ENCODE results near the gene KCNJ13. TPM values are rescaled to one million over a fixed set of nuclear protein-coding genes. Genes with fewer than 3 reads are reported as not detected.
A peak's percentile ranks its signal among the peaks of the same experiment; 100 is the strongest.

The KCNJ13 gene
- not detected in 2 replicates for total RNA-seq (2014; rRNA removed)
- 0.11 TPM for polyA plus RNA-seq (2012)

DNA sequence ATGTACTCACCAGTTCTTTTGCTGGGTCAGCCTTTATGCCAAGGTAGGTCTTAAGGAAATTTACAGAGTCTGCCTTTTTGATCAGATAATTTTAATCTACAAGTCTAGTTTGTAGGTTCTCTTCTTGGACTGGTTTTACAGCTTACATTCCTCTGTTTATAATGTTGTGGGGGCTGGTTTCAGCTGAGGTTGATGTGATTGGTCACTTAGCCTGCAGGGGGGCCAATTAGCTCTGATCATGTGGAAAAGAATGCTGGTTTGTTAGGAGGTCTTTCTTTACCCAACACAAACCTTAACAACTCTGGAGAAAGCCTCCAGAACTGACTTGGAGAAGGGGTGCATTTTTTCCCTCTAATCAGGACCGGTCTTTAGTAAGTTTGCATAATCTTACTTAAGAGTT lies at the start of gene KCNJ13:
Gene KCNJ13, minus strand, starts transcription at position 131 of the 400 bp plus-strand sequence. CDS start 5,203 bp downstream, outside the sequence.
- no peak for DNase-seq (ENCODE audit: low read depth)

DNA sequence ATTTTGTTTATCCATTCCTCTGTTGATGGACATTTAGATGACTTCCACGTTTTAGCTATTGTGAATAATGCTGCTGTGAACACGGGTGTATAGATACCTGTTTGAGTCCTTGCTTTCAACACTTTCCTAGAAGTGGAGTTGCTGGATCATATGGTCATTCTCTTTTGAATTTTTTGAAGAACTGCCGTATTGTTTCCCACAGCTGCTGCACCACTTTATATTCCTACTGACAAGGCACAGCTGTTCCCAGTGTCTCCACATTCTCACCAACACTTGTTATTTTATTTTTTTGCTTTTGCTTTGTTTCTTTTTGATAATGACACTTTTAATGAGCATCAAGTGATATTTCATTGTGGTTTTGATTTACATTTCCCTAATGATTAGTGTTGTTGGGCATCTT lies 41.4 kb upstream of the KCNJ13 start:
- peak; percentile 43 for DNase-seq (ENCODE audit: low read depth)

DNA sequence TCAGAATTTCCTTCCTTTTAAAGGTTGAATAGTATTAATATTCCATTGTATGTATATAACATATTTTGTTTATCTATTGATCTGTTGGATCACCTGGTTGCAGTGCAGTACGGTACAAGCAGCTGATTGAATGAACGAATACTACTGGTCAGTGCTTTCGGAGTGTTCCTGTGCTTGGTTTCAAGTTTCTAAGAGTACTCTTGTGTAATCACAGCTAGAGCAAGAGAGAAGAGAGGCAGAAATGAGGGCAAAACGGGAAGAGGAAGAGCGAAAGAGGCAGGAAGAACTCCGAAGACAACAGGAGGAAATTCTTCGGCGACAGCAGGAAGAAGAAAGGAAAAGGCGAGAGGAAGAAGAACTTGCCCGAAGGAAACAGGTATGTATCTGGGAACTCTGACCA lies 40.3 kb upstream of the KCNJ13 start:
- DNase-seq (ENCODE audit: low read depth) = no peak

DNA sequence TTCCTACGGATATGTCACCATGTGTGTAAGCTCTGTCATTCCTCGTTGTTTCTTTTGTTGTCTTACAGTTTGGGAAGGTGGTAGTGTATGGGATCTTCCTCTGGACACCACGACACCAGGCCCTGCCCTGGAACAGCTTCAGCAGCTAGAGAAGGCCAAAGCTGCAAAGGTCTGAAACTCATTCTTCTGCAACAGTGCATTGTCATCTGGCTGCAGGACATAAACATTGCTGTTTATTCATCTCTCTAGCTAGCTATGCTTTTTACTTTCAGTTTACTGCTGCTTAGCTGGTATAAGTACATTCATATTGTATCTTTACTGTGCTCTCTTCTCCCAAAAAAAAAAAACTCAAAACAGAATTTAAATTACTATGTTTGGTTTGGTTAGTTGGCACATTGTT lies 39.2 kb upstream of the KCNJ13 start:
- no peak for DNase-seq (ENCODE audit: low read depth)

DNA sequence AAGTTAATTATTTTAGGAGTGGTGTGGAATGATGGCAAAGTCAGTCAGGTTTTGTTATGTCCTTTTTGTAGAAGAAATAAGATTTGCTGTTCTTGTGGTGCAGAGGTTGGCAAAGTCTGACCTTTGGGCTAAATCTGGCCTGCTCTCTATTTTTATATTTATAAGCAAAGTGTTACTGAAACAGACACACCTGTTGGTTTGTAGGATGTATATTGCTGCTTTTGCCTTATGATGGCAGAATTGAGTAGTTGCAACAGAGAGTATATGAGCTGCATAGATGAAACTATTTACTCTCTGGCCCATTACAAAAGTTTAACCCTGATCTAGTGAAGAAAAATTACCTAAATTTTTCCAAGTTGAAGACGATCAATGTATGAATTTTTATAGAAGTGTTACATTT lies 34.1 kb upstream of the KCNJ13 start:
- DNase-seq (ENCODE audit: low read depth) = no peak

DNA sequence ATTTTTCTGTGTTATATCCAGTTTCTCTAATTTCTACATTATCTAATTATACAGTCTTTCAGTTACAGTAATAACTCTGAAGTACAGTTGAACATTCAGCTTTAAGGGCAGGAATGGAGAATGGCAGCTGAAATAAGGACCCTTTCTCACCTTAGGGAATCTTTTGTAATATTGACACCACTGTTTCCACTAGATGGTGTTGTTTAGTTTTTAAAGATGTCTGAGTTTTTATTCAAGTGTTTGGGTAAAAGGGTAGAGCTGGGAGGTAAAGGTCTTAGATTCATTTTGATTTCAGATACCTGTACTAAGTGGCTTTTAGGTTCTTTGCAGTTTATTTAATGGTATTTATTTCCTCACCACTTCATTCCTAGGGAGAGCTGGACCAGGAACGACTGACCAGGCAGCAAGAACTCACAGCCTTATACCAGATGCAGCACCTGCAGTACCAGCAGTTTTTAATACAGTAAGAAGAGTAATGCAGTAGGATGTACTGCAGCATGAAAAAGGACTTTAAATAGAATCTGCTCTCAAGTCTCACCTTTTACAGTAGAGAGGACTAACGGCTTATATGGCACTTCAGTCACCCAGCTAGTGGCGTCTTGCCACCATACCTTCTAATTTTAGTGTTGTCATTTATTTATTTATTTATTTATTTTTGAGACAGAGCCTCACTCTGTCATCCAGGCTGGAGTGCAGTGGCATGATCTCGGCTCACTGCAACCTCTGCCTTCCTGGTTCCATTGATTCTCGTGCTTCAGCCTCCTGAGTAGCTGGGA lies 33.2 kb upstream of the KCNJ13 start:
- DNase-seq (ENCODE audit: low read depth) = no peak

DNA sequence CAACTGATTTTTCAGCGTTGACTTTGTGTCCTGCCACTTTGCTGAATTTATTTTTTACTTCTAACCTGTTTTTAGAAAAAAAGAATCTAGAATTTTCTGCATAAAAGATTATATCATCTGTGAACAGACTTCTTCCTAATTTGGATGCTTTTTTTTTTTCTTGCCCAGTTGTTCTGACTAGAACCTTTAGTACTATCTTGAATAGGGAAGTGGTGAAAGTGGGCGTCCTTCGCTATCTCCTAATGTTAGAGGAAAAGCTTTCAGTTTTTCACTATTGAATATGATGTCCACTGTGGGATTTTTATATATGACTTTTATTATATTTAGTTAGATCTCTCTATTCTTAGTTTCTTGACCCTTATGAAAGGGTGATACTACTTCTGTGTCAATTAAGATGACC lies 25.7 kb upstream of the KCNJ13 start:
- DNase-seq (ENCODE audit: low read depth) = no peak

DNA sequence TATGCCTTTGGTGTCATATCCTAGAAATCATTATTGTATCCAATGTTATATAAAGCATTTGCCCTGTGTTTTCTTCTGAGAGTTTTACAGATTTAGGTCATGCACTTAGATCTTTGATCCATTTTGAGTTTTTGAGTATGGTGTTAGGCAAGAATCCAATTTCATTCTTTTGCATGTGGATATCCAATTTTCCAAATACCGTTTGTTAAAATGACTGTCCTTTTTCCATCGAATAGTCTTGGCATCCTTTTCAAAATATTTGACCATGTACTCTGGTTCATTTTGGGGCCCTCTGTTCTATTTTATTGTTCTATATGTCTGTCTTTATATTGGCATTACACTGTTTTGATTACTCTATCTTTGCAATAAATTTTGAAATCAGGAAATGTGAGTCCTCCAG lies 23.8 kb upstream of the KCNJ13 start:
- DNase-seq (ENCODE audit: low read depth) = no peak

DNA sequence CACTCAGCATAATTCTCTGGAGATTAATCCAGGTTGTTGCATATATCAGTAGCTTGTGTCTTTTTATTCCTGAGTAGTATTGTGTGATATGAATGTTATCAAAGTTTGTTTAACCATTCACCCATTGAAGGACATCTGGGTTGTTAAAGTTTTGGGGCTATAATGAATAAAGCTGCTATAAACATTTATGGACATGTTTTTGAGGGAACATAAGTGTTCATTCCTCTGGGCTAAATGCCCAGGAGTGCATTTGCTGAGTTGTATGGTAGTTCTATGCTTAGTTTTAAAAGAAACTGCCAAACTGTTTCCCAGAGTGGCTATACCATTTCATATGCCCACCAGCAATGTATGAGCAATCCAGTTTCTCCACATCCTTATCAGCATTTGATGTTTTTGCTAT lies 21.8 kb upstream of the KCNJ13 start:
- DNase-seq (ENCODE audit: low read depth) = no peak

DNA sequence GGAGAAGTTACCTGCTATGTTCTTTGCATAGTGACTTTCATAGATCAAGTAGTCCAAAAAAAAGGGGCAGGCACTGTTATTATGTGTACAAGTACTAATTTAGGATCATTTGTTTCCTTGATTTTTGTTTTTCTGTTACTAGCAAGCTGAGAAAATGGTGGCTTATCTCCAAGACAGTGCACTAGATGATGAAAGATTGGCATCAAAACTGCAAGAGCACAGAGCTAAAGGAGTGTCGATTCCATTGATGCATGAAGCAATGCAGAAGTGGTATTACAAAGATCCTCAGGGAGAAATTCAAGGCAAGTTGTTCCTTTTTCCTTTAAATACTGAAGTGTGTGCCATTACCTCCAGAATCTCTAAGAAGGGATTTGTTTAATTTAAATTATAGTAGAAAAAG lies 19.6 kb upstream of the KCNJ13 start:
- DNase-seq (ENCODE audit: low read depth) = no peak

DNA sequence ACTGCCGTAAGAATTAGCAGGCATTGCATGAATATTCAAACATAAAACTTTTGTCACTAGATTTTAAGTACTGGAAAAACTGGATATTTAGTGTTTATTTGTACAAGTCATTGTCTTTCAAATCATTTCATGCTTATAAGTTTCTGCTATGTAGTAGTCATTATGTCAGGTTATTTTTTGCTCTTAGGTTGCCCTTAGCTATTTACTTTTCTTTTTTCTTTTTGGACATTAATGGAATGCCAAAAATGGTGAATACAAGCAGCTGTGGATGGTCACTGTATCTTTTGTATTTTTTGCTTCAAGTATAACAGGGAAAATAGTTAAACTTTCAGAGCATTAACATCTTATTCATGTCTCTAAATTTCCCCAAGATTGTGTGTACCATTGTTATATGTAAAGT lies 18.6 kb upstream of the KCNJ13 start:
- no peak for DNase-seq (ENCODE audit: low read depth)

DNA sequence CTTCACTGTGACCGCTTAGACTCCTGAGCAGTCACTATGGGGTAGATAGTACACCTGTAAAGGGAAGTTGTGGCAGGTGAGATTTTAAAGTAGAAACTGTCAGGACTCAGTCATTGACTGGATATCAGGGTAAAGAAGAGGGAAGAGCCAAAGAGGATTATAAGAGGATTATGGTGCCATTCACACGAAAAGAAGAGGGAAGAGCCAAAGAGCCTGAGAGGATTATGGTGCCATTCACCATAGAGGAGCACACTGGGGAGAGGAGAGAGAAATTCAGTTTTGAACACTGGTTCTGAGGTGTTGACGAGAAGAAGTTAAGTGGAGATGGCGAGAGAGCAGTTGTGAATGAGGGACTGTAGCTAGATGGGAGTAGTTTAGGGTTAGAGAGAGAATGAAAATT lies 16.9 kb upstream of the KCNJ13 start:
- no peak for DNase-seq (ENCODE audit: low read depth)

DNA sequence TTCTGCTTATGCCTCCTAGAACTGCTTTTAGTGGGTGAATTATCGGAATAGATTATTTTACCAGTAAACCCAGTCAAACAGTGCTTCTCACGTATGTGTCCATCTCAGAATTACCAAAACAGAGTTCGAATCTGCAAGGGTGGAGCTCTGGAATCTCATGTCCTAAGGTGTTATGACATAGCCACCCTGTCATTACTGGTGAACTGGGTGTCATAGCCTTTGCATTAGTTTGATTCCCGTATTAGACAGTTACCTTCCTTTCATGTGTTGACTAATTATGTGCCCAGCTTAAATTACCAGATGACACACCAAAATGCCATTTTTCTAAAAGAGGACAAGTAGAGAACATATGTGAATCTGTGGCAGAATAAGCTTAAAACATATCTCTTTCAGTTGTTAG lies 15.2 kb upstream of the KCNJ13 start:
- DNase-seq (ENCODE audit: low read depth) = peak; percentile 3

DNA sequence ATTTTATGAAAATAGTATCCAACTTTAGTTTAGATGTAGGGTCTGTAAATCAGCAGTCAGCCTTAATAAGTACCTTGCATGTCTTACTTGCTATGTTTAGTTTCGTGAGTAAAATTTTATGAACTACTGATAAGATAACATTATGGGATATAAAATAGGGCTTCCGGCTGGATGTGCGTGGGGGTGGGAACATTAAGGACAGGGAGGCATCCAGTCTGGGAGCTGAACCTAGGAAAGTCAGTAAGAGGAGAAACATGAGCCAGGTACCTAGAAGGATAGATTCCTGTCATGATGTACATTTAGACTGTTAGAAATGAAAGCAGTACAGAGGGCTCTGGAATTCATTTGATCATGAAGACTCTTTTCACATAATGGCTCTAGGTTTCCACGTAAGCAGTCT lies 12.7 kb upstream of the KCNJ13 start:
- no peak for DNase-seq (ENCODE audit: low read depth)

DNA sequence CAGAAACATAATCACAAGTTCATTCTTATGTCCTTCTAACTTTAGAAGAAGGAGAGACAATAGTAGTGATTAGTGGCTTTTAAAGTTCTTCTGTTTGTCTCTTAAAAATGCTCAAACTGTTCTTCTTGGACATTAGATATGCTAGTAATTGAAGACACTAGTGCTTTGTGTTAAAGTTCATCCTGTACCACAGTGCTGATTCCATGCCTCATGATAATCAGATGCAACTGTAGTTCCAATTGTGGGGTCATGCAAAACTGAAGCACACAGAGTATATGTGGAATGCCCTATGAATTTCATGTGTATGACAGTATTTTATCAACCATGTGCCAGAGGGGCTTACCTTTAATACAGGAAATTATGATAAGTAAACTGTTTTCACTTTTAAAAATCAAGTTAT lies 11.4 kb upstream of the KCNJ13 start:
- DNase-seq (ENCODE audit: low read depth) = no peak

DNA sequence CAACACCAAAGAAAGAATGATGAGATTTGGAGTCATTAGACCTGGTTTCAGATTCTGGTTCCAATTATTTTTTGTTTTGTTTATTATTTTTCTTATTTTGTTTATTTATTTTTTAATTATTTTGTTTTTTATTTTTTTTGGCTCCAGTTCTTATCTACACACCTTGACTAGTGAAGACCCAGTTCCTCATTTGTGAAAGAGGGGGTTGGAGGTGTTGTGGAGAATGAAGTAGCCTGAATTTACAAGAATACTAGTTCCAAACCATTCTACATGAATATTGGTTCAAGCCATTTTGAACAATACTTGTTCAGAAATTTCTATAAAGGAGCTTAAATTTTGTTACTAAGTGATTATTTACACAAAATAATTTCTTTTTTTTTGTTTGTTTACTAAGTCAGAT lies 6.9 kb upstream of the KCNJ13 start:
- no peak for DNase-seq (ENCODE audit: low read depth)

DNA sequence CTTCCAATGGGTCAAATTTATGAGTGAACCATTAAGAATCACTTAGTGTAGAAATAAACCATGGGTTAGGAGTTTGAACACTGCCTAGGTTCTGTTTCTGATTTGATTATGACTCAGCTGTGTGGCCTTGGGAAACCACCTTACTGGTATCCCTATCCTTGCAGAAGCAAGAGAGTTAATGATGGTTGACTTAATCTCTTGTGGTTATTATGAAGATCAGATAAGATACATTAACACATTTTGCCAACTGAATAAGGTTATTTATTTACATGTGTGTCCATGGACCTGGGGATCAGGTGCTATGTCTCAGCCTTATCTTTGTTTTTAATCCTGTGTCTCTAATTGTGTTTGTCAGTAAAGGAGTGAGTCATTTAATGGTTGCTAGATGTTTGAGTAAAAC lies 5.4 kb upstream of the KCNJ13 start:
- peak; percentile 56 for DNase-seq (ENCODE audit: low read depth)

DNA sequence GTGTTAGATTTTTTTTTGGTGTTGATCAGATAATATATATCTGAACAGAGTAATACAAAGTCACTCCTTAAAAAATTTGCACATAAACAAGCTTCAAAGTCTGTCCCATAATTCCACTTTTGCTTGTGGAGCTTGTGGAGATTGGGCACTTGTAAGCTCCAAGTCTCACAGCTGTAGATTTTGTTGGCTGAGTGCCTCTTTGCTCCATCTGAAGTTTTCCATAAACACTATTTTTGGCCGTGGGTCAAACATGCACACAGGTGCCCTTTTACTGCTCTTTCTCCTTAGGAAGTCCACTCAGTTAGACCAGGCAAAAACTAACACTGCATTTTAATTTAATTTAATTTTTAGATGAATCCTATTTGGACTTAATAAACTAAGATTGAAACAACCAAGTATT lies 3.6 kb upstream of the KCNJ13 start:
- peak; percentile 10 for DNase-seq (ENCODE audit: low read depth)

DNA sequence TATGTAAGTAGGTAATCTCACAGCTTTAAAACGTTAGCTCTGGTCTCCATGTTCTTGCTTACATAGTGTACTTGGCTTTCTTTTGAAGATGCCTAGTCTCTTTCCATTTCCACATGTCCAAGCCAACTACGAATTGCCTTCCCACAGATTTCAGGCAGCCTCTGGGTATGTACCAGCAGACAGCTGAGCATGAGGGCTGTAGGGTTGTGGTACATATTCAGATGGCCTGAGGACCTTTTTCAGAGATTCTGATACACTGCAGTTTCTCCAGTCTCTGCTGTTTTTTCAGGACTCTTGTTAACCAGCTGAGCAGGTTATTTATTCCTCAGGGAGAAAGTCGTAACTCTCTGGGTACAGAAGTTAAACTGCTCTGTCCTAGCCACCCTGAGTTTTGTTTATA lies 3.1 kb upstream of the KCNJ13 start:
- no peak for DNase-seq (ENCODE audit: low read depth)

DNA sequence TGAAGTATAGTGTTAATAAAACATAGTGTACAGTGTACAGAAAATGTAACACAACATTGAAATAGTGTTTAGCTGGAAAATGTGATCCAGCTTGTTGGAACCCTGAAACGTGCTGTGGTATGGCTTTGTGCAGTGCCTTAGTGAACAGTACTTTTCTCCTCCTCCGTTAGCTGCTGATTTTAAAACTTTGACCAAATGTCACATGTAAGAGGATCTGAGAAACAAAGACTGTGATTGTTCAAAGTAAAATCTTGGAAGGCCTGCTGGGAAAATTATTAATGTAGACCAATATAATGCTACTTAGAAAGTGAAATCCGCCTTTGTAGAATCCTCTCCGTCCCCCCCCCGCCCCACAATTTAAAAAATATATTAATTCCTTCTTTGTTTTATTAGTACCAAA lies 911 bp upstream of the KCNJ13 start:
- DNase-seq (ENCODE audit: low read depth) = no peak

DNA sequence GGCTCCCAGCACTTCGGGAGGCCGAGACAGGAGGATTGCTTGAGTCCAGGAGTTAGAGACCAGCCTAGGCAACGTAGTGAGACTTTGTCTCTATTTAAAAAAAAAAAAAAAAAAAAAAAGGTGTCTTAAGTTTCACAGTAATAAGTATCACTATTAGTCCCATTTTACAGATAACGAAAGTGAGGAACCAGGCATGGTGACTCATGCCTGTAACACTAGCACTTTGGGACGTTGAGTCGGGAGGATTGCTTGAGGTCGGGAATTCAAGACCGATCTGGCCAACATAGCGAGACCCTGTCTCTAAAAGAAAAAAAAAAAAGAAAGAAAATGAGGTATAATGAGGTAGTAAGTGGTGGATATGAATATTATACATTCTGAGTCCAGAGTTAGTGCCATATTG lies 2.5 kb downstream of the KCNJ13 start:
- no peak for DNase-seq (ENCODE audit: low read depth)

DNA sequence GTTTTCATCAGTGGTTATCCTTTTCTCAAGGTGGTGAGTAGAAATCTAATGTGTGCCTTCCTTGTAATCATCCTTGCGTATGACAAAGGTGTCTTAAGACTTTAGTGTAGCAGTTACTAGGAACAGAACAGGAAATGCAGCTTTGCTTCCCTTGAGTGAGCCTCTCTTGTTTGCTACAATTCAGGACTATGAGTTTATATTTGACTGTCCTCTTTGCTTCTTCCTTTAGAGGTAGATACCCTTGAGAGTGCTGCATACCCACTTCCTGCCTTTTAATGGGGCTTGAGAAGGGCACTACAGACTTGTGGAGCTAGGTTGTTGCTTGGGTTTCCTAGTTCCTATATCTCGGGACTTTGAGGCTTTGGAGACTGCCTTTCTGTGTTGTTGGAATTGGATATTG lies 3.8 kb downstream of the KCNJ13 start:
- no peak for DNase-seq (ENCODE audit: low read depth)

DNA sequence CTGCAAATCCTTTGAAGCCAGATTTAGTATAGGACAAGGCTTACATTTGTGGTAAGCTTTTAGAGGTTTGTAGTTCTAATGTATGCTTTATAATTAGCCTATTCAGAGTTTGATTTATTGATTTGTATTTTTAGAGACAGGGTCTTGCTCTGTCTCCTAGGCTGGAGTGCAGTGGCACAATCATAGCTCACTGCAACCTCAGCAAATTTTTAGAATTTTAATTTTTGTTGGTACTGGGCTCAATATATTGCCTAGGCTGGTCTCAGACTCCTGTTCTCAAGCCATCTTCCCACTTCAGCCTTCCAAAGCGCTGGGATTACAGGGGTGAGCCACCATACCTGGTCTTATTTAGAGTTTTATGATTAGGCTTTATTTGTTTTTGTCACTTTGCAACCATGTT lies 4.5 kb downstream of the KCNJ13 start:
- no peak for DNase-seq (ENCODE audit: low read depth)

DNA sequence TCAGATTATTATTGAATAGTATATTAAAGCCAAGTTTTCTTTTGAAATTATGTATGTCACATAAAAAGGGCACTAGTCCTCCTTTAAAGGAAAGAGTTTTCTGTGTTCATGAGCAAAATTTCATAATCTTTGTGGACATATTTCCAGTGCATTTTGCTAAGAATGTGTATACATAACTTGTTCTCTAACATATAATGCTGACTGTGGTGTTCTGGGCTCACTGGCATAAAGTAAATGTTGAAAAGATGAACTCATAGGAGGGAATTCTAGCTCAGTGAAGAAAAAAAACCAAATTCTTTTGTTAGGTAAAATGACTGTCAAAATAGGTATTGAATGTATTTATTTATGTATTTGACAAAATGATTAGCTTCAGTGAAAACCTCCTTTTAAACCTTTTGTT lies 6.2 kb downstream of the KCNJ13 start:
- no peak for DNase-seq (ENCODE audit: low read depth)
